Measurements from ENCODE around the gene SPINK4. TPM values are rescaled to one million over a fixed set of nuclear protein-coding genes. Genes with fewer than 3 reads are reported as not detected.

Gene SPINK4
- polyA plus RNA-seq, 2 donors = not detected

- H3K27ac ChIP-seq (ENCODE audit: low read depth in 2 of 2, low read length in 1 of 2) = no peak overlapping the region
- no peaks in the 10 kb centered on the region for H3K9me3 ChIP-seq (ENCODE audit: control insufficient read depth in 2 of 2, insufficient read depth in 1 of 2, low read depth in 1 of 2, low read length in 1 of 2)
- no peak overlapping the region for H3K4me3 ChIP-seq (ENCODE audit: low read depth in 1 of 2, low read length in 2 of 2)
- H3K27me3 ChIP-seq (ENCODE audit: control insufficient read depth in 1 of 2, insufficient read depth in 2 of 2, low read length in 2 of 2) = no peaks in the 10 kb centered on the region
- peaks cover 2 to 6% of the 10 kb centered on the region in 2 donors for H3K4me1 ChIP-seq (ENCODE audit: control insufficient read depth in 2 of 2, insufficient read depth in 2 of 2, low read length in 1 of 2)
- H3K36me3 ChIP-seq (ENCODE audit: control insufficient read depth in 2 of 2, insufficient read depth in 2 of 2, low read length in 1 of 2) = peaks cover 0 to 2% of the 10 kb centered on the region in 2 donors
These were observed 27.3 kb downstream of the SPINK4 start for GRCh38 chr9:33267151-33267767.

GRCh38 chr9:33270146-33270545 is 30.2 kb downstream of the SPINK4 start:
- Histone ChIP-seq H3K27me3 (ENCODE audit: control insufficient read depth in 1 of 2, insufficient read depth in 2 of 2, low read length in 2 of 2) (no peaks in the 10 kb centered on the region), H3K4me3 (ENCODE audit: low read depth in 1 of 2, low read length in 2 of 2) (no peak overlapping the region), H3K36me3 (ENCODE audit: control insufficient read depth in 2 of 2, insufficient read depth in 2 of 2, low read length in 1 of 2) (peaks cover 0 to 5% of the 10 kb centered on the region in 2 donors), H3K9me3 (ENCODE audit: control insufficient read depth in 2 of 2, insufficient read depth in 1 of 2, low read depth in 1 of 2, low read length in 1 of 2) (no peaks in the 10 kb centered on the region), H3K4me1 (ENCODE audit: control insufficient read depth in 2 of 2, insufficient read depth in 2 of 2, low read length in 1 of 2) (peaks cover 0 to 6% of the 10 kb centered on the region in 2 donors), H3K27ac (ENCODE audit: low read depth in 2 of 2, low read length in 1 of 2) (no peak overlapping the region)
- WGBS, 2 donors = 78 to 89% methylated on average over 3 of the region's 3 CpGs

DNA sequence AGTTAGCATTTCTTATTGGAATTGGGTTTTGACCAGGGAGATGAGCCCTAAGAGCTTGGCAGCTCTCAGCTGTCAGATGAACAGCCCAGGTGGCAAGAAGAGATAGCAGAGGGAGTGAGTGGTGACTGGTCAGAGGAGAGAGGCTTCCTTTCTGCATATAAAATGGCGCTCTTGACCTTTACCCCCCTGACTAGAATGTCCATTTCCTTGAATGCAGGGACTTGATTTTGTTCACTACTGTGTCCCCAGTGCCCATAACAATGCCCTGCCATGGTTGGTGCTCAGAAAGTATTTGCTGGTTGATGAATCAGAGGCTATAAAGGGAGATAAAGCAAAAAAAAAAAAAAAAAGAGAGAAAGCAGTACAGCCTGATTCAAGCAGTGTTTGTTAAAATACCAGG is 32.1 kb downstream of the SPINK4 start:
- Histone ChIP-seq H3K4me3 (ENCODE audit: low read depth in 1 of 2, low read length in 2 of 2) (no peak overlapping the region), H3K9me3 (ENCODE audit: control insufficient read depth in 2 of 2, insufficient read depth in 1 of 2, low read depth in 1 of 2, low read length in 1 of 2) (no peaks in the 10 kb centered on the region), H3K36me3 (ENCODE audit: control insufficient read depth in 2 of 2, insufficient read depth in 2 of 2, low read length in 1 of 2) (peaks cover 6 to 12% of the 10 kb centered on the region in 2 donors), H3K4me1 (ENCODE audit: control insufficient read depth in 2 of 2, insufficient read depth in 2 of 2, low read length in 1 of 2) (no peaks in the 10 kb centered on the region), H3K27ac (ENCODE audit: low read depth in 2 of 2, low read length in 1 of 2) (no peak overlapping the region), H3K27me3 (ENCODE audit: control insufficient read depth in 1 of 2, insufficient read depth in 2 of 2, low read length in 2 of 2) (no peaks in the 10 kb centered on the region)
- WGBS, 2 donors = 96 to 98% methylated on average over 1 of the region's 1 CpG

DNA sequence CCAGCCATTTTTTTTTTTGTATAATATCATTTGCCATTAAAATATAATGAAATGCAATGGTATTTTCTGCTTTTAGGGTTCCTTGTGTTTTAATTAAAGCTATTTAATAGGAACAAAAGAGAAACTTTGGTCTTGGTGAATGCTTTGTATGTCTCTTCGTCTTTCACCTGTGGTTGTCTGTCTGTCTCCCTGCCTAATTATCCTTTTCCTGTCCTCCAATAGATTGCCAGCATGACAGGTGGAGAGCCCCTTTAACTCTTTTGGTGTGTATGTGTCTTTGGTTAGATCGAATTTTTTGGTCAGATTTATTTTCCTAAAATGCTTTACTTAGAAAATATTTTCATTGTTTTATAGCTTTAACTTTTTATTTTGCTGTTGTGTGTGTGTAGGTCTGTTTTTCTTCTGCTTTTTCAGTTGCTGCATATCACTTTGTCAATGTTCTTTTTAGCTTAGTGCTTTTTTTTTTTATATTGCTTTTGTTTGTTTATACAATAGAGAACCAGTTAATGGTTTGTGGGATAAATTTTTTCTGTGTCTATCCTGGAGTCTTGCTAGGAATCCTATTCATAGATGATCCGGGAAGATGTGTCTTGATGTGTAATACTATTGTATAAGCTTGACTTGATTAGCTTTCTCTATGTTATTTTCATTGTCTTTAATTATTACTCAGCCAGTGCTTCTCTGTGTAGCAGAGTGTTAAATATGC is 33.5 kb downstream of the SPINK4 start:
- 70 to 80% methylated on average over 3 of the region's 3 CpGs for WGBS, 2 donors
- H3K36me3 ChIP-seq (ENCODE audit: control insufficient read depth in 2 of 2, insufficient read depth in 2 of 2, low read length in 1 of 2) = peaks cover 15 to 19% of the 10 kb centered on the region in 2 donors

DNA sequence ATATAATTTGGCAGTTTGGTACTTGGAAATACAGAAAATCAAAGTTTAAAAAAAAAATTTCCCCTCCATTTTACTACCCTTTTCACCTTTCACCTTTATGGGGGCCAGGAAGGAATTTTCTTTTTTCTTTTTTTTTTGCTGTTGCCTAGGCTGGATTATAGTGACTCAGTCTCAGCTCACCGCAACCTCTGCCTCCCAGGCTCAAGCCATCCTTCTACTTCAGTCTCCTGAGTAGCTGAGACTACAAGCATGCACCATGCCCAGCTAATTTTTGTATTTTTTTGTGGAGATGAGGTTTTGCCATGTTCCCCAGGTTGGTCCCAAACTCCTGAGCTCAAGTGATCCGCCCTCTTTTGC is 34.0 kb downstream of the SPINK4 start:
- 90 to 93% methylated on average over 2 of the region's 2 CpGs for WGBS, 2 donors
- Histone ChIP-seq H3K36me3 (ENCODE audit: control insufficient read depth in 2 of 2, insufficient read depth in 2 of 2, low read length in 1 of 2) (peaks cover 15 to 22% of the 10 kb centered on the region in 2 donors), H3K27me3 (ENCODE audit: control insufficient read depth in 1 of 2, insufficient read depth in 2 of 2, low read length in 2 of 2) (no peaks in the 10 kb centered on the region), H3K4me3 (ENCODE audit: low read depth in 1 of 2, low read length in 2 of 2) (no peak overlapping the region), H3K4me1 (ENCODE audit: control insufficient read depth in 2 of 2, insufficient read depth in 2 of 2, low read length in 1 of 2) (no peaks in the 10 kb centered on the region), H3K27ac (ENCODE audit: low read depth in 2 of 2, low read length in 1 of 2) (no peak overlapping the region), H3K9me3 (ENCODE audit: control insufficient read depth in 2 of 2, insufficient read depth in 1 of 2, low read depth in 1 of 2, low read length in 1 of 2) (no peaks in the 10 kb centered on the region)

More for the DNA sequence above, 33.5 kb downstream of the SPINK4 start:
- H3K9me3 ChIP-seq (ENCODE audit: control insufficient read depth in 2 of 2, insufficient read depth in 1 of 2, low read depth in 1 of 2, low read length in 1 of 2) = no peaks in the 10 kb centered on the region
- no peak overlapping the region for H3K4me3 ChIP-seq (ENCODE audit: low read depth in 1 of 2, low read length in 2 of 2)
- no peaks in the 10 kb centered on the region for H3K4me1 ChIP-seq (ENCODE audit: control insufficient read depth in 2 of 2, insufficient read depth in 2 of 2, low read length in 1 of 2)
- no peaks in the 10 kb centered on the region for H3K27me3 ChIP-seq (ENCODE audit: control insufficient read depth in 1 of 2, insufficient read depth in 2 of 2, low read length in 2 of 2)
- H3K27ac ChIP-seq (ENCODE audit: low read depth in 2 of 2, low read length in 1 of 2) = no peak overlapping the region

DNA sequence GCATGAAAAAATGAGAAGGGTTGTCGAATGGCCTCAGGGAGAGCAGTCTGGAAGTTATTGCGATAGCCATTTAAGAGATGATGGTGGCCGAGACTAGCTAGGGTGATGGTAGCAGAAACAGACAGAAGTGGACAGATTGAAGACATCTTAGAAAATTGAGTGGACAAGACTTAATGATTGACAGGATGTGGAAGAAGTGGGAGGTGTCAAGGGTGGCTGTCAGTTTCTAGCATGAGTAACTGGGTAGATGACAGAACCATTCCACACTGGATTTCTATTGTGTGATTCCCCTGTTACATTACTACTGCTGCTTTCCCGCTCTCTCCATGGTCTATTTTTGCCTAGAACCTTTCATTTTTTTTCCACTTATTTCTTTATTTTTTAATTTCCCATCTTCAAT is 37.5 kb downstream of the SPINK4 start:
- no peaks in the 10 kb centered on the region for H3K4me1 ChIP-seq (ENCODE audit: control insufficient read depth in 2 of 2, insufficient read depth in 2 of 2, low read length in 1 of 2)
- H3K9me3 ChIP-seq (ENCODE audit: control insufficient read depth in 2 of 2, insufficient read depth in 1 of 2, low read depth in 1 of 2, low read length in 1 of 2) = no peaks in the 10 kb centered on the region
- no peak overlapping the region for H3K4me3 ChIP-seq (ENCODE audit: low read depth in 1 of 2, low read length in 2 of 2)
- H3K27ac ChIP-seq (ENCODE audit: low read depth in 2 of 2, low read length in 1 of 2) = no peak overlapping the region
- H3K27me3 ChIP-seq (ENCODE audit: control insufficient read depth in 1 of 2, insufficient read depth in 2 of 2, low read length in 2 of 2) = no peaks in the 10 kb centered on the region
- peaks cover 18 to 23% of the 10 kb centered on the region in 2 donors for H3K36me3 ChIP-seq (ENCODE audit: control insufficient read depth in 2 of 2, insufficient read depth in 2 of 2, low read length in 1 of 2)
- 97 to 98% methylated on average over 4 of the region's 4 CpGs for WGBS, 2 donors

DNA sequence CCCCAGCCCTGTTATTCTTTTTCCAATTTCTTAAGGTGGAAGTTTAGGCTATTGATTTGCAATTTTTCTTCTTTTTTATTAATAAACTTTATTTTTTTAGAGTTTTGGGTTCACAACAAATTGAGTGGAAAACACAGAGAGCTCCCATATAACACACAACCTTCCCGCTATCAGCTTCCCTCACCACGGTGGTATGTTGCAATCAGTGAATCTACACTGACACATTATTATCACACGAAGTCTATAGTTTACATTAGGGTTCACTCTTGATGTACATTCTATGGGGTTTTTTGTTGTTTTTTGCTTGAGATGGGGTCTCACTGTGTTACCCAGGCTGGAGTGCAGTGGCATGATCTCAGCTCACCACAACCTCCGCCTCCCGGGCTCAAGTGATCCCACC is 45.5 kb downstream of the SPINK4 start:
- Histone ChIP-seq H3K36me3 (ENCODE audit: control insufficient read depth in 2 of 2, insufficient read depth in 2 of 2, low read length in 1 of 2) (peaks cover 0 to 3% of the 10 kb centered on the region in 2 donors), H3K4me3 (ENCODE audit: low read depth in 1 of 2, low read length in 2 of 2) (no peak overlapping the region), H3K4me1 (ENCODE audit: control insufficient read depth in 2 of 2, insufficient read depth in 2 of 2, low read length in 1 of 2) (no peaks in the 10 kb centered on the region), H3K27ac (ENCODE audit: low read depth in 2 of 2, low read length in 1 of 2) (no peak overlapping the region), H3K9me3 (ENCODE audit: control insufficient read depth in 2 of 2, insufficient read depth in 1 of 2, low read depth in 1 of 2, low read length in 1 of 2) (no peaks in the 10 kb centered on the region), H3K27me3 (ENCODE audit: control insufficient read depth in 1 of 2, insufficient read depth in 2 of 2, low read length in 2 of 2) (no peaks in the 10 kb centered on the region)
- 84 to 85% methylated on average over 5 of the region's 5 CpGs for WGBS, 2 donors

DNA sequence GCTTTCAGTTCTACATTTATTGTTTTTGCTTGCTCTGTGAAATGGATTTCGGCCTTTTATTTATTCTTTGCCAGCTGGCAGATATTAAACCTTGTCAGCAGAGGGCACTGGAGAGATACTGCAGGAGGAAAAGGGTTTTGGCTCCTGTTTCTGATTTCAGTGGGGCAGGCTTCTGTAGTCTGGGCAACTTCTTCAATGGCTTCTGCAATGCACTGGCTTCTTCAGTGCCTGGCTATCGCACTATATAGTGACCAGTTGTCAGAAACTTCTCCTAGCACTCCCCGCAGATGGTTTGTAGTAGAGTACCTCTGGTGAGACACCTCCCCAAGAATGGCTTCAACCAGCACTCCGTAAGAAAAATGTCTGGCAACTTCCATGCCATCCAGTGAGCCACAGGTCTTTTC is 47.1 kb downstream of the SPINK4 start:
- WGBS, 2 donors = 46 to 68% methylated on average over 4 of the region's 4 CpGs
- H3K36me3 ChIP-seq (ENCODE audit: control insufficient read depth in 2 of 2, insufficient read depth in 2 of 2, low read length in 1 of 2) = peaks cover 0 to 3% of the 10 kb centered on the region in 2 donors
- no peaks in the 10 kb centered on the region for H3K4me1 ChIP-seq (ENCODE audit: control insufficient read depth in 2 of 2, insufficient read depth in 2 of 2, low read length in 1 of 2)
- H3K4me3 ChIP-seq (ENCODE audit: low read depth in 1 of 2, low read length in 2 of 2) = no peak overlapping the region
- no peaks in the 10 kb centered on the region for H3K9me3 ChIP-seq (ENCODE audit: control insufficient read depth in 2 of 2, insufficient read depth in 1 of 2, low read depth in 1 of 2, low read length in 1 of 2)
- H3K27me3 ChIP-seq (ENCODE audit: control insufficient read depth in 1 of 2, insufficient read depth in 2 of 2, low read length in 2 of 2) = no peaks in the 10 kb centered on the region
- peak overlapping the region; percentile 35 to 66 for H3K27ac ChIP-seq (ENCODE audit: low read depth in 2 of 2, low read length in 1 of 2)

DNA sequence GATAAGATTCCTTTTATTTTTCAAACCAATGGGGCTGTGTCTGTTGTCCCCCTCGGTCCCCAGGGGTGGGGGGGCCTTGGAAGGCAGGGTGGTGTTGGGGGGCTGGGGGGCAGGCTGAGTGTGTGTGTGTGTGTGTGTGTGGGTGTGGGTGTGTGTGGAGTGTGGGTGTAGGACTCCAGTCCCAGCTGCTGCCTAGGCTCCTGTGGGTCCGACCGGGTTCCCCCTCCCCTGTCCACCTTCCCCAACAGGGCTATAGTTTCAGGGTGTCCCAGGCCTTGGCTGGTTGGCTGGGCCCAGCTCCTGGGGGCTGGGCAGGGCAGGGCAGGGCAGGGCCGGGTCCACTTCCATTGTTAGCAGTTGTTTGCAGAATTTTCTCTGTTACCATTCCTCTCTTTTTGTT is 48.3 kb downstream of the SPINK4 start:
- no peaks in the 10 kb centered on the region for H3K9me3 ChIP-seq (ENCODE audit: control insufficient read depth in 2 of 2, insufficient read depth in 1 of 2, low read depth in 1 of 2, low read length in 1 of 2)
- WGBS, 2 donors = 70 to 86% methylated on average over 3 to 4 of the region's 4 CpGs
- H3K4me1 ChIP-seq (ENCODE audit: control insufficient read depth in 2 of 2, insufficient read depth in 2 of 2, low read length in 1 of 2) = no peaks in the 10 kb centered on the region
- no peak overlapping the region for H3K4me3 ChIP-seq (ENCODE audit: low read depth in 1 of 2, low read length in 2 of 2)
- H3K36me3 ChIP-seq (ENCODE audit: control insufficient read depth in 2 of 2, insufficient read depth in 2 of 2, low read length in 1 of 2) = peaks cover 0 to 4% of the 10 kb centered on the region in 2 donors
- H3K27me3 ChIP-seq (ENCODE audit: control insufficient read depth in 1 of 2, insufficient read depth in 2 of 2, low read length in 2 of 2) = no peaks in the 10 kb centered on the region
- H3K27ac ChIP-seq (ENCODE audit: low read depth in 2 of 2, low read length in 1 of 2) = peak overlapping the region in 1 of 2 donors; percentile 13

Measured in esophagus (tissue), 2 donors.